ENCODE data around the gene UGT1A8.
"Not testable (repeated sequence)": the region's sequence is repeated elsewhere in the genome, so short reads cannot be mapped to it uniquely, and the experiment has no call there.

The UGT1A8 gene

GRCh38 chr2:233617476-233617875 is at the start of gene UGT1A8:
Gene UGT1A8, plus strand, starts transcription at chr2:233617633. Its CDS starts 75 bp downstream, at chr2:233617708.
- not testable (repeated sequence) for DNase-seq (ENCODE audit: low read depth in 2 of 2)

GRCh38 chr2:233571001-233571400 is 46.4 kb upstream of the UGT1A8 start:
- DNase-seq (ENCODE audit: low read depth in 2 of 2), result no peak

GRCh38 chr2:233571462-233571861 is 46.0 kb upstream of the UGT1A8 start:
- DNase-seq (ENCODE audit: low read depth in 2 of 2), result no peak

- no peak for DNase-seq (ENCODE audit: low read depth in 2 of 2)
These were observed 45.0 kb upstream of the UGT1A8 start for GRCh38 chr2:233572468-233572867.

GRCh38 chr2:233577341-233577740 is 40.1 kb upstream of the UGT1A8 start:
- not testable (repeated sequence) for DNase-seq (ENCODE audit: low read depth in 2 of 2)

GRCh38 chr2:233583217-233583965 is 34.0 kb upstream of the UGT1A8 start:
- DNase-seq (ENCODE audit: low read depth in 2 of 2), result not testable (repeated sequence)

GRCh38 chr2:233584210-233584609 is 33.2 kb upstream of the UGT1A8 start:
- no peak for DNase-seq (ENCODE audit: low read depth in 2 of 2)

GRCh38 chr2:233588400-233588799 is 29.0 kb upstream of the UGT1A8 start:
- no peak for DNase-seq (ENCODE audit: low read depth in 2 of 2)

- not testable (repeated sequence) for DNase-seq (ENCODE audit: low read depth in 2 of 2)
These were observed 24.7 kb upstream of the UGT1A8 start for GRCh38 chr2:233592706-233593105.

- DNase-seq (ENCODE audit: low read depth in 2 of 2), result no peak
These were observed 24.2 kb upstream of the UGT1A8 start for GRCh38 chr2:233593201-233593600.

- no peak for DNase-seq (ENCODE audit: low read depth in 2 of 2)
These were observed 19.9 kb upstream of the UGT1A8 start for GRCh38 chr2:233597522-233597921.

- no peak for DNase-seq (ENCODE audit: low read depth in 2 of 2)
These were observed 18.5 kb upstream of the UGT1A8 start for GRCh38 chr2:233598952-233599351.

- no peak for DNase-seq (ENCODE audit: low read depth in 2 of 2)
These were observed 17.0 kb upstream of the UGT1A8 start for GRCh38 chr2:233600386-233600785.

GRCh38 chr2:233602076-233602475 is 15.4 kb upstream of the UGT1A8 start:
- DNase-seq (ENCODE audit: low read depth in 2 of 2), result no peak

GRCh38 chr2:233603520-233603919 is 13.9 kb upstream of the UGT1A8 start:
- no peak for DNase-seq (ENCODE audit: low read depth in 2 of 2)

GRCh38 chr2:233604826-233605225 is 12.6 kb upstream of the UGT1A8 start:
- no peak for DNase-seq (ENCODE audit: low read depth in 2 of 2)

GRCh38 chr2:233605680-233606079 is 11.8 kb upstream of the UGT1A8 start:
- no peak for DNase-seq (ENCODE audit: low read depth in 2 of 2)

- DNase-seq (ENCODE audit: low read depth in 2 of 2), result no peak
These were observed 6.1 kb upstream of the UGT1A8 start for GRCh38 chr2:233611284-233611683.

- DNase-seq (ENCODE audit: low read depth in 2 of 2), result no peak
These were observed 2.8 kb downstream of the UGT1A8 start for GRCh38 chr2:233620204-233620603.

- not testable (repeated sequence) for DNase-seq (ENCODE audit: low read depth in 2 of 2)
These were observed 4.4 kb downstream of the UGT1A8 start for GRCh38 chr2:233621863-233622262.

- no peak for DNase-seq (ENCODE audit: low read depth in 2 of 2)
These were observed 10.0 kb downstream of the UGT1A8 start for GRCh38 chr2:233627331-233628025.

- DNase-seq (ENCODE audit: low read depth in 2 of 2), result not testable (repeated sequence)
These were observed 18.9 kb downstream of the UGT1A8 start, which contains the start of gene UGT1A10 for GRCh38 chr2:233636306-233636705. Gene UGT1A10, plus strand, starts transcription at chr2:233636448. Its CDS starts 75 bp downstream, at chr2:233636523.

GRCh38 chr2:233638836-233639235 is 21.4 kb downstream of the UGT1A8 start:
- DNase-seq (ENCODE audit: low read depth in 2 of 2), result no peak
